Osteoblast (primary cell): ENCODE measurements around the gene BBS10. TPM values are rescaled to one million over a fixed set of nuclear protein-coding genes. Genes with fewer than 3 reads are reported as not detected.

Source experiments
- DNase-seq: peaks from one replicate; pipeline ENCODE4 v3.0.0; 2011; ENCODE audit warnings: low spot score, mixed read lengths; ENCODE audit not compliant: insufficient read length; ENCODE audit errors: missing footprints
- H2AFZ ChIP-seq: 2 replicates; pipeline ENCODE4 v1.6.0; 2011; ENCODE audit warnings: mild to moderate bottlenecking, low read length
- H3K27ac ChIP-seq: 2 replicates; pipeline ENCODE4 v1.5.1; 2011; ENCODE audit warnings: mild to moderate bottlenecking, low read depth, low read length, moderate library complexity
- H3K27me3 ChIP-seq: 2 replicates; pipeline ENCODE4 v1.6.0; 2012; ENCODE audit warnings: mild to moderate bottlenecking, control low read depth, inconsistent platforms, low read length, moderate library complexity; ENCODE audit not compliant: insufficient read depth
- H3K36me3 ChIP-seq: 2 replicates; pipeline ENCODE4 v1.5.1; 2011; ENCODE audit warnings: mild to moderate bottlenecking, low read length, control low read depth, moderate library complexity; ENCODE audit not compliant: insufficient read depth
- H3K4me1 ChIP-seq: 2 replicates; pipeline ENCODE4 v1.5.1; 2011; ENCODE audit warnings: mild to moderate bottlenecking, low read length, control low read depth, moderate library complexity; ENCODE audit not compliant: insufficient read depth
- H3K4me2 ChIP-seq: 2 replicates; pipeline ENCODE4 v1.6.0; 2011; ENCODE audit warnings: mild to moderate bottlenecking, low read length; ENCODE audit not compliant: insufficient read depth
- H3K4me3 ChIP-seq: fragments of 200-600 bp; sonication (generic); 3 replicates; pipeline ENCODE4 v1.5.1; 2012; ENCODE audit warnings: mild to moderate bottlenecking, low read length, inconsistent platforms; ENCODE audit not compliant: insufficient read depth
- H3K79me2 ChIP-seq: 2 replicates; pipeline ENCODE4 v1.6.0; 2012; ENCODE audit warnings: mild to moderate bottlenecking, low read length, control low read depth, inconsistent platforms; ENCODE audit not compliant: insufficient read depth
- H3K9me3 ChIP-seq: 2 replicates; pipeline ENCODE4 v1.5.1; 2011; ENCODE audit warnings: low read depth, low read length, control low read depth
- H4K20me1 ChIP-seq: 2 replicates; pipeline ENCODE4 v1.6.0; 2012; ENCODE audit warnings: mild to moderate bottlenecking, low read length, control low read depth; ENCODE audit not compliant: insufficient read depth
- small RNA-seq: library from RNA; depleted of rRNA; stranded (forward); fragments of <200 nt; gene quantifications from one replicate; pipeline ENCODE3, GENCODE V24; 2012
- total RNA-seq: library from RNA; depleted of rRNA; stranded (reverse); fragments of >200 nt; gene quantifications from 2 replicates; pipeline ENCODE4 v1.2.3, GENCODE V29; 2012
- TF ChIP-seq, protein P1 (sequence below): IDR thresholded peaks from 2 replicates; pipeline ENCODE4 v1.5.1; 2011; ENCODE audit warnings: mild to moderate bottlenecking, low read depth, low read length, moderate library complexity; ENCODE audit errors: extremely low read depth

BBS10 gene
- total RNA-seq, 1 donor = 9.8 TPM

DNA sequence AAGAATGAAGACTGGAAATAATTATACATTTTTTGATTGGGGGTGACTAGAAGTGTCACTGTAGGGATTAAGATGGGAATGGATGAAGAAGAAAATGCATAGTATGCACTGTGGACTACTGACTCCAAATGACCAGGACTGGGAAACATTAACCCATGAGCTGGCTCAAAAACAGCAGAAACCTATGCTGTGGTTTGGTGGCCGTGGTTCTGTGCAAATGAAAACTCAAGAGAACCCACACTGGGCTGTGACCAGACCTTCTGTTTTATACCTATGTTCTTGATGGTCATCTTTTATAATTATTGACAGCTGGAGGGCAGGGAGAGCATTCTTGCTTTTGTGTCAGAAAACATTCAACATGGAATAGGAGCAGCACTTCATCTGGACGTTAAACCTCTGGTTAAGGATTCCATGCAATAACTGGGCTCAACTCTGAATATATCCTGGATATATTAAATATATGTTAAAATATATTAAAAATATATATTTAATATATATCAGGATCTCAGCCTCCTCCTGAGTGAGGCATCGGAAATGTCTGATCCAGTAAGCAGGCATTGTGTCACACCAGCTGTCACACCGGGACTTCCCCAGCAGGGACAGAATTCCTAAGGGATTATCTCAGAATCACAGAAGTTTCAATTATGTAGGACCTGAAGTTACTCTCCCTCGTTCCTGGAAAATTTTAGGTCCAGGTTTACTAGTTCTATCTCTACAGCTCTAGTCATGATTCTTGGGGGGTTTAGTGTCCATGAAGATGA is 48.5 kb downstream of the BBS10 start:
- H3K4me3 ChIP-seq = no peak overlapping the region
- no peaks in the 10 kb centered on the region for H3K9me3 ChIP-seq
- H2AFZ ChIP-seq = no peak overlapping the region
- no peaks in the 10 kb centered on the region for H4K20me1 ChIP-seq
- H3K27ac ChIP-seq = no peak overlapping the region
- TF ChIP-seq, protein P1, sequence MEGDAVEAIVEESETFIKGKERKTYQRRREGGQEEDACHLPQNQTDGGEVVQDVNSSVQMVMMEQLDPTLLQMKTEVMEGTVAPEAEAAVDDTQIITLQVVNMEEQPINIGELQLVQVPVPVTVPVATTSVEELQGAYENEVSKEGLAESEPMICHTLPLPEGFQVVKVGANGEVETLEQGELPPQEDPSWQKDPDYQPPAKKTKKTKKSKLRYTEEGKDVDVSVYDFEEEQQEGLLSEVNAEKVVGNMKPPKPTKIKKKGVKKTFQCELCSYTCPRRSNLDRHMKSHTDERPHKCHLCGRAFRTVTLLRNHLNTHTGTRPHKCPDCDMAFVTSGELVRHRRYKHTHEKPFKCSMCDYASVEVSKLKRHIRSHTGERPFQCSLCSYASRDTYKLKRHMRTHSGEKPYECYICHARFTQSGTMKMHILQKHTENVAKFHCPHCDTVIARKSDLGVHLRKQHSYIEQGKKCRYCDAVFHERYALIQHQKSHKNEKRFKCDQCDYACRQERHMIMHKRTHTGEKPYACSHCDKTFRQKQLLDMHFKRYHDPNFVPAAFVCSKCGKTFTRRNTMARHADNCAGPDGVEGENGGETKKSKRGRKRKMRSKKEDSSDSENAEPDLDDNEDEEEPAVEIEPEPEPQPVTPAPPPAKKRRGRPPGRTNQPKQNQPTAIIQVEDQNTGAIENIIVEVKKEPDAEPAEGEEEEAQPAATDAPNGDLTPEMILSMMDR = no peak
- H3K79me2 ChIP-seq = no peaks in the 10 kb centered on the region
- no peaks in the 10 kb centered on the region for H3K27me3 ChIP-seq
- no peak overlapping the region for H3K4me2 ChIP-seq
- H3K4me1 ChIP-seq = peaks cover 5% of the 10 kb centered on the region
- DNase-seq = peak; percentile 26
- no peaks in the 10 kb centered on the region for H3K36me3 ChIP-seq

Small RNA genes lying within 50 kb of the gene (small RNA-seq; reads per million reads assigned to genes)
- gene RN7SKP172 = not detected

Other genes starting within 250 kb of the BBS10 start
- gene OSBPL8, start 211.4 kb upstream of the BBS10 start, total RNA-seq = 193 and 204 TPM in 2 replicates